Psoas muscle (tissue), 8 donors: ENCODE measurements around the gene MEFV. TPM values are rescaled to one million over a fixed set of nuclear protein-coding genes. Genes with fewer than 3 reads are reported as not detected.

Experiments
- ATAC-seq, 4 donors: fragments of 200-7000 bp; cut with Tn5 transposase; one replicate each; pipeline ENCODE4 v1.9.1; 2020; ENCODE audit warnings: moderate library complexity in 3 of 4, mild to moderate bottlenecking in 2 of 4
- DNase-seq, 2 donors: peaks; one replicate each; pipeline ENCODE4 v3.0.0-alpha.2; 2020
- H3K27ac ChIP-seq: fragments of 200-600 bp; one replicate; pipeline ENCODE4 v1.8.0; 2022
- H3K27me3 ChIP-seq, 3 donors: fragments of 200-600 bp in 1 of 3; one replicate each; pipeline versions ENCODE4 v1.6.1 to v1.8.0; 2013 to 2022; ENCODE audit warnings: low read length in 2 of 3, mild to moderate bottlenecking in 2 of 3, moderate library complexity in 1 of 3; ENCODE audit not compliant: insufficient read depth in 3 of 3
- H3K36me3 ChIP-seq, 2 donors: fragments of 200-600 bp in 1 of 2; one replicate each; pipeline versions ENCODE4 v1.6.1 to v1.8.0; 2013 to 2022; ENCODE audit warnings: low read depth in 1 of 2, mild to moderate bottlenecking in 1 of 2, moderate library complexity in 1 of 2; ENCODE audit not compliant: insufficient read depth in 1 of 2
- H3K4me1 ChIP-seq: fragments of 200-600 bp; one replicate; pipeline ENCODE4 v1.8.0; 2022
- H3K4me3 ChIP-seq: fragments of 200-600 bp; one replicate; pipeline ENCODE4 v1.8.0; 2022; ENCODE audit warnings: mild to moderate bottlenecking
- H3K9me3 ChIP-seq: fragments of 200-600 bp; one replicate; pipeline ENCODE4 v1.8.0; 2022
- WGBS, 3 donors: extraction: QIAGEN DNeasy Blood & Tissue Kit; methylation state at CpG; one replicate each; pipeline versions ENCODE4 v1.1.6 to v1.1.7; 2013; 5-methylcytosine and 5-hydroxymethylcytosine counted together
- intact Hi-C, 2 donors: fragments of 100-400 bp; cut with DNase I; formaldehyde crosslinking; loops; one replicate each; pipeline versions ENCODE4 v1.11.0 to v1.14.2; 2022
- polyA plus RNA-seq, 3 donors: library from polyadenylated mRNA; stranded (reverse); fragments of 200-250 nt; gene quantifications; one replicate each; pipeline ENCODE4 v1.2.3, GENCODE V29; 2013
- total RNA-seq, 4 donors: library from RNA; stranded (reverse); fragmentation: NEBNext Ultra II Directional in 2 of 4; extraction: Animal tissue kit (Norgen Biotek cat#: 25700) in 2 of 4; gene quantifications; one replicate each; pipeline versions ENCODE4 v1.2.1 to v1.2.4, GENCODE V29; 2021 to 2023
- TF ChIP-seq, protein P1 (sequence below): fragments of 200-600 bp; IDR thresholded peaks from one replicate; pipeline ENCODE4 v1.8.0; 2022; ENCODE audit warnings: antibody characterized with exemption
- donor health status: healthy with polysubstance abuse.
- donor health status: DM: no; HTN: no; CAD: no; lungs with moderate emphysema.
- donor health status: Bipolar disorder and iron deficiency.
- donor health status: healthy.
- donor health status: DM: yes; HTN: yes; CAD: no.
- donor health status: DM: no; HTN: no; CAD: no.
- donor health status: DM: no; HTN: no; CAD: no.
- donor health status: DM: yes; HTN: yes; CAD: no.

The MEFV gene
- total and polyA plus RNA-seq, 7 donors: 0.07 to 0.81 (median 0.24) TPM

DNA sequence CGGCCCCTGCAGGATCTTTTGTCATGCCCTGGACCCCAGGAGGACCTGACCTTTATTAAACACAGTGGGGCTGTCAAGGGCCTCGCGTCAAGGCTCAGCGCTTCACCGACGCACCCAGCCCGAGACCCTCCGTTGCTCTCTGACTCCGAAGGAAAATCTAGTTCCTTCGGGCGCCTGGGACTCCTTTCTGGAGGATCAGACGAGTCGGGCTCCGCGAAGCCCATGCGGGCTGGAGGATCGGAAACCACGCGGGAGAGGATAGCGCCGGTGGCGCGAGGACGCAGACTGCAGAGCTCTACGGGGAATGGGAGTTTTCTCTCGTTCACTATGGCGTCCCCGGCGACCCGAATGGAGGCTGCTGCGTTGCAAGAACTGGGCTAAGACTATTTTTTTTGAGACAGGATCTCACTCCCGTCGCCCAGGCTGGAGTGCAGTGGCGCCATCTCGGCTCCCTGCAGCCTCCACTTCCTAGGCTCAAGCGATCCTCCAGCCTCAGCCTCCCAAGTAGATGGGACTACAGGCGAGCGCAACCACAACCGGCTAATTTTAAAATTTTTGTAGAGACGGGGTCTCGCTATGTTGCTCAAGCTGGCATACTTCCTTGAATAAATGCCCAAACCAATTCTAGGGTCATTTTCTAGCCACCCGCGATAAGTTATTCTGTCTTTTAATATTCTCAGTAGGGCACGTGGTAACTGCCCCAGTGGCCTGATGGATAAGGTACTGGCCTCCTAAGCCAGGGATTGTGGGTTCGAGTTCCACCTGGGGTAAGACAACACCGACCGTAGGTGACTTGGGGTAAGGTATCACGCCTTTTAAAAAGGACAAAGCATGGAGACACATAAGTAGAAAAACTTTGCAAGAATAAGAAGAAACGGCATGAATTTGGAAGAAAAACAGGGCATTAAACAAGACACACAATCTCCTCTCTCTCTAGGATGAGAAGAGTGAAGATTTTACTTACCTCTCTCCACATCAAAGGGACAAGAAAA is 62.9 kb downstream of the MEFV start:
- H3K27me3 ChIP-seq: peaks cover 0 to 85% (median 49%) of the 10 kb centered on the region in 3 donors
- WGBS, 3 donors: 62 to 71% (median 63%) methylated on average over 49 of the region's 49 CpGs
- TF ChIP-seq, protein P1, sequence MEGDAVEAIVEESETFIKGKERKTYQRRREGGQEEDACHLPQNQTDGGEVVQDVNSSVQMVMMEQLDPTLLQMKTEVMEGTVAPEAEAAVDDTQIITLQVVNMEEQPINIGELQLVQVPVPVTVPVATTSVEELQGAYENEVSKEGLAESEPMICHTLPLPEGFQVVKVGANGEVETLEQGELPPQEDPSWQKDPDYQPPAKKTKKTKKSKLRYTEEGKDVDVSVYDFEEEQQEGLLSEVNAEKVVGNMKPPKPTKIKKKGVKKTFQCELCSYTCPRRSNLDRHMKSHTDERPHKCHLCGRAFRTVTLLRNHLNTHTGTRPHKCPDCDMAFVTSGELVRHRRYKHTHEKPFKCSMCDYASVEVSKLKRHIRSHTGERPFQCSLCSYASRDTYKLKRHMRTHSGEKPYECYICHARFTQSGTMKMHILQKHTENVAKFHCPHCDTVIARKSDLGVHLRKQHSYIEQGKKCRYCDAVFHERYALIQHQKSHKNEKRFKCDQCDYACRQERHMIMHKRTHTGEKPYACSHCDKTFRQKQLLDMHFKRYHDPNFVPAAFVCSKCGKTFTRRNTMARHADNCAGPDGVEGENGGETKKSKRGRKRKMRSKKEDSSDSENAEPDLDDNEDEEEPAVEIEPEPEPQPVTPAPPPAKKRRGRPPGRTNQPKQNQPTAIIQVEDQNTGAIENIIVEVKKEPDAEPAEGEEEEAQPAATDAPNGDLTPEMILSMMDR: no peak

DNA sequence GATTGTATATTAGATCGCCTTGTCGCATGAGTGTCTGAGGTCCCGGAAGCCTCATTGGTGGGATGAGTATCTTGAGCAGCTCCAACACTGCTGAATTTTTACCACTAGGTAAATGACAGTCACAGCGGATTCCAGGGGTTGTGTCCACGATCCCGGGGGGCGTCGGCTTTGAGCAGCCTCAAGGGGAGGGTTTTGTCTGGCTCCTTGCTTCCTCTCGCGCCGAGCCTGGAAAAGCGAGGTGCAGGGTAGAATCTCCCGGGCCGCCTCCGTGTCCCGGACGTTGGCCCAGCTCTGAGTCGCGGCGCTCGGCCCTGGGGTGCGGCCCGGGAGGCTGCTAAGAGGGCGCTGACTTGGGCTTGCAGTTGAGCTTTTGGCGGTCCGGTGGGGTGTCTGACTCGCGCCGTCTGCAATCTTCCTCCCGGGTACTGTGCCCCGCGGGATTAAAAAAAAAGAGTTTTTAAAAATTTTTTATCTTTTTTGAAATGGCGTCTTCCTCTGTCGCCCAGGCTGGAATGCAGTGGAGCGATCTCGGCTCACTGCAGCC is 63.9 kb downstream of the MEFV start:
- 27 to 43% (median 32%) methylated on average over 36 of the region's 36 CpGs for WGBS, 3 donors
- H3K9me3 ChIP-seq: no peaks in the 10 kb centered on the region
- no peak for DNase-seq
- no peak for ATAC-seq
- intact Hi-C loops: no loop called here
- H3K27ac ChIP-seq: no peak overlapping the region
- H3K4me1 ChIP-seq: peaks cover 5% of the 10 kb centered on the region
- H3K36me3 ChIP-seq: no peaks in the 10 kb centered on the region
- TF ChIP-seq, protein P1: no peak
- peaks cover 0 to 95% (median 52%) of the 10 kb centered on the region in 3 donors for H3K27me3 ChIP-seq
- no peak overlapping the region for H3K4me3 ChIP-seq

More for the DNA sequence above, 62.9 kb downstream of the MEFV start:
- intact Hi-C loops: no loop called here
- no peaks in the 10 kb centered on the region for H3K36me3 ChIP-seq
- no peak overlapping the region for H3K4me3 ChIP-seq
- peaks cover 5% of the 10 kb centered on the region for H3K4me1 ChIP-seq
- no peak for ATAC-seq
- DNase-seq: no peak
- H3K27ac ChIP-seq: no peak overlapping the region
- no peaks in the 10 kb centered on the region for H3K9me3 ChIP-seq

Other genes starting within 250 kb of the MEFV start
- gene CLDN9, start 243.7 kb downstream of the MEFV start, total RNA-seq: 1 to 10 TPM in 1 of 4 donors, under 1 TPM in 3; 0.17 to 2.2 (median 0.86) TPM
- 1 to 10 TPM in 1 of 3 donors, under 1 TPM in 2; 0.12 to 1.3 (median 0.18) TPM for gene CLDN9, start 243.7 kb downstream of the MEFV start, polyA plus RNA-seq
- gene CLDN6, start 238.4 kb downstream of the MEFV start, total RNA-seq: not detected
- 1 to 10 TPM in 1 of 3 donors, under 1 TPM in 2; 0.05 to 5.5 (median 0.45) TPM for gene CLDN6, start 238.4 kb downstream of the MEFV start, polyA plus RNA-seq
- 100 to 1,000 TPM; 139 to 181 (median 156) TPM for gene TNFRSF12A, start 236.3 kb downstream of the MEFV start, total RNA-seq
- gene TNFRSF12A, start 236.3 kb downstream of the MEFV start, polyA plus RNA-seq: 100 to 1,000 TPM in 2 of 3 donors, 10 to 100 TPM in 1; 69.5 to 889 (median 227) TPM
- 100 to 1,000 TPM in 2 of 4 donors, 10 to 100 TPM in 2; 65.1 to 258 (median 129) TPM for gene HCFC1R1, start 232.7 kb downstream of the MEFV start, total RNA-seq
- gene HCFC1R1, start 232.7 kb downstream of the MEFV start, polyA plus RNA-seq: 100 to 1,000 TPM; 131 to 233 (median 216) TPM
- 10 to 100 TPM; 17.0 to 34.4 (median 25.8) TPM for gene THOC6, start 232.6 kb downstream of the MEFV start, total RNA-seq
- 10 to 100 TPM; 26.9 to 72.2 (median 39.8) TPM for gene THOC6, start 232.6 kb downstream of the MEFV start, polyA plus RNA-seq
- gene BICDL2, start 219.7 kb downstream of the MEFV start, total RNA-seq: not detected
- gene BICDL2, start 219.7 kb downstream of the MEFV start, polyA plus RNA-seq: under 1 TPM in 2 of 3 donors, not detected in 1; 0.01 to 0.18 TPM
- gene MMP25, start 210.1 kb downstream of the MEFV start, total RNA-seq: 1 to 10 TPM in 3 of 4 donors, under 1 TPM in 1; 0.67 to 2.3 (median 1.2) TPM
- 1 to 10 TPM in 1 of 3 donors, under 1 TPM in 2; 0.13 to 1.2 (median 0.23) TPM for gene MMP25, start 210.1 kb downstream of the MEFV start, polyA plus RNA-seq
- 100 to 1,000 TPM in 3 of 4 donors, 10 to 100 TPM in 1; 90.5 to 192 (median 123) TPM for gene IL32, start 191.0 kb downstream of the MEFV start, total RNA-seq
- 100 to 1,000 TPM; 302 to 749 (median 618) TPM for gene IL32, start 191.0 kb downstream of the MEFV start, polyA plus RNA-seq
- under 1 TPM in 1 of 4 donors, not detected in 3; 0.16 TPM for gene ZSCAN10, start 157.3 kb downstream of the MEFV start, total RNA-seq
- under 1 TPM in 1 of 3 donors, not detected in 2; 0.07 TPM for gene ZSCAN10, start 157.3 kb downstream of the MEFV start, polyA plus RNA-seq
- 1 to 10 TPM; 1.8 to 4.1 (median 1.9) TPM for gene ZNF205, start 144.0 kb downstream of the MEFV start, total RNA-seq
- gene ZNF205, start 144.0 kb downstream of the MEFV start, polyA plus RNA-seq: 1 to 10 TPM; 1.9 to 5.4 (median 4.6) TPM
- 10 to 100 TPM in 1 of 4 donors, 1 to 10 TPM in 3; 8.1 to 11.6 (median 9.2) TPM for gene ZNF213, start 121.6 kb downstream of the MEFV start, total RNA-seq
- 10 to 100 TPM in 2 of 3 donors, 1 to 10 TPM in 1; 7.9 to 19.1 (median 18.9) TPM for gene ZNF213, start 121.6 kb downstream of the MEFV start, polyA plus RNA-seq
- gene OR1F1, start 68.4 kb downstream of the MEFV start, total RNA-seq: not detected
- gene OR1F1, start 68.4 kb downstream of the MEFV start, polyA plus RNA-seq: not detected
- gene ZNF200, start 21.5 kb downstream of the MEFV start, total RNA-seq: 1 to 10 TPM; 2.8 to 4.0 (median 3.4) TPM
- 1 to 10 TPM; 1.3 to 5.8 (median 2.6) TPM for gene ZNF200, start 21.5 kb downstream of the MEFV start, polyA plus RNA-seq
- 10 to 100 TPM; 11.0 to 17.8 (median 11.7) TPM for gene ZNF263, start 26.9 kb upstream of the MEFV start, total RNA-seq
- 10 to 100 TPM in 2 of 3 donors, 1 to 10 TPM in 1; 6.1 to 23.9 (median 12.8) TPM for gene ZNF263, start 26.9 kb upstream of the MEFV start, polyA plus RNA-seq
- 1 to 10 TPM; 5.8 to 7.6 (median 6.5) TPM for gene TIGD7, start 48.8 kb upstream of the MEFV start, total RNA-seq
- gene TIGD7, start 48.8 kb upstream of the MEFV start, polyA plus RNA-seq: 1 to 10 TPM; 3.1 to 9.4 (median 5.7) TPM
- 10 to 100 TPM; 11.4 to 20.5 (median 15.4) TPM for gene ZNF75A, start 48.9 kb upstream of the MEFV start, total RNA-seq
- 10 to 100 TPM in 2 of 3 donors, 1 to 10 TPM in 1; 7.4 to 15.7 (median 13.4) TPM for gene ZNF75A, start 48.9 kb upstream of the MEFV start, polyA plus RNA-seq
- gene OR2C1, start 99.3 kb upstream of the MEFV start, total RNA-seq: not detected
- not detected for gene OR2C1, start 99.3 kb upstream of the MEFV start, polyA plus RNA-seq
- 1 to 10 TPM; 4.7 to 9.5 (median 6.2) TPM for gene ZSCAN32, start 144.4 kb upstream of the MEFV start, total RNA-seq
- 1 to 10 TPM; 4.6 to 9.8 (median 5.6) TPM for gene ZSCAN32, start 144.4 kb upstream of the MEFV start, polyA plus RNA-seq
- gene ZNF174, start 144.6 kb upstream of the MEFV start, total RNA-seq: 1 to 10 TPM; 6.2 to 8.4 (median 7.6) TPM
- 10 to 100 TPM in 1 of 3 donors, 1 to 10 TPM in 2; 6.1 to 23.3 (median 6.5) TPM for gene ZNF174, start 144.6 kb upstream of the MEFV start, polyA plus RNA-seq
- gene ZNF597, start 186.9 kb upstream of the MEFV start, total RNA-seq: 1 to 10 TPM in 3 of 4 donors, under 1 TPM in 1; 0.79 to 1.3 (median 1.2) TPM
- gene ZNF597, start 186.9 kb upstream of the MEFV start, polyA plus RNA-seq: 1 to 10 TPM in 1 of 3 donors, under 1 TPM in 2; 0.63 to 1.7 (median 0.98) TPM
- 10 to 100 TPM; 17.9 to 20.1 (median 19.0) TPM for gene NAA60, start 187.0 kb upstream of the MEFV start, total RNA-seq
- gene NAA60, start 187.0 kb upstream of the MEFV start, polyA plus RNA-seq: 10 to 100 TPM; 20.9 to 29.3 (median 23.4) TPM
- gene C16orf90, start 238.9 kb upstream of the MEFV start, total RNA-seq: not detected
- not detected for gene C16orf90, start 238.9 kb upstream of the MEFV start, polyA plus RNA-seq
- gene CLUAP1, start 244.4 kb upstream of the MEFV start, total RNA-seq: 10 to 100 TPM; 16.7 to 19.5 (median 17.9) TPM
- gene CLUAP1, start 244.4 kb upstream of the MEFV start, polyA plus RNA-seq: 10 to 100 TPM in 1 of 3 donors, 1 to 10 TPM in 2; 7.4 to 17.3 (median 8.2) TPM